ENCODE measurements around the gene CYP3A5. TPM values are rescaled to one million over a fixed set of nuclear protein-coding genes. Genes with fewer than 3 reads are reported as not detected.

CYP3A5 gene
- total and polyA plus RNA-seq, 9 of the 15 experiments (the other 6 are each of a cell fraction or from before 2014, with no cell fraction given): 0.73 to 2.8 (median 1.5) TPM

DNA sequence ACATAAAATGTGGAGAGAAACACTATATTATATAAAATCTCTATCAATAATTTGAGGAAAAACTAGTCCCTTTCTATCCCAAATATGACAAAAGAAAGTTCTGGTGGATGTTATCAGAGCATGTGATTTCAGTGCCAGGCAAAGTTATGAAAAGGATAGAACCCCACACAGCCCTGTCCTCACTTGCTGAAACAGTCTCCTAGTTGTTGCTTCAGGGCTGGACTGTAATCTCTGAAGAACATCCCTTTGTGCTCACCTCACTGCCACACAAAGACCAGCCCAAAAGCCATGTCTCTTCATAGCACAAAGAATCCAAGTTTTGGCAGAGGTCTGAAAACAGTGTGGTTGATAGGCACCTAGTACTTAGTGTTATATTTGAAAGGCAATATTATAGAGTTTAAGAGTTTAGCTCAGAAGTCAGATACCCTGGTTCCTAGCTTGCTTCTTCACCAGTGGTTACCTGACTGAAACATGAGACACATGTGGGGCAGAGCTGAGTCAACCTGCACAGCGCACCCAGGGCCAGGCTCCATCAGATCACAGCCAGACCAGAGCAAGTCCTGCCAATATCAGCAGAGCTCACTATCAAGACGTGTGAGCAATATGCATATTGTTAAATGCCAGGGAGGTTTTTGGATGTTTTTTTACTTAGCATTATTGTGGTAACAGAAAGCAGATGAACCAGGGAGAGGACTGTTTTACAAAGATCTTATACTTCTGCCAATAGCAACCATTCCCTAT lies 30.2 kb upstream of the CYP3A5 start (continued):
- TF ChIP-seq, protein P1, sequence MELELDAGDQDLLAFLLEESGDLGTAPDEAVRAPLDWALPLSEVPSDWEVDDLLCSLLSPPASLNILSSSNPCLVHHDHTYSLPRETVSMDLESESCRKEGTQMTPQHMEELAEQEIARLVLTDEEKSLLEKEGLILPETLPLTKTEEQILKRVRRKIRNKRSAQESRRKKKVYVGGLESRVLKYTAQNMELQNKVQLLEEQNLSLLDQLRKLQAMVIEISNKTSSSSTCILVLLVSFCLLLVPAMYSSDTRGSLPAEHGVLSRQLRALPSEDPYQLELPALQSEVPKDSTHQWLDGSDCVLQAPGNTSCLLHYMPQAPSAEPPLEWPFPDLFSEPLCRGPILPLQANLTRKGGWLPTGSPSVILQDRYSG (tag; conservative IDR thresholded peaks at IDR 0.05; ENCODE audit: low read depth): no peak
- TF ChIP-seq, protein P2, sequence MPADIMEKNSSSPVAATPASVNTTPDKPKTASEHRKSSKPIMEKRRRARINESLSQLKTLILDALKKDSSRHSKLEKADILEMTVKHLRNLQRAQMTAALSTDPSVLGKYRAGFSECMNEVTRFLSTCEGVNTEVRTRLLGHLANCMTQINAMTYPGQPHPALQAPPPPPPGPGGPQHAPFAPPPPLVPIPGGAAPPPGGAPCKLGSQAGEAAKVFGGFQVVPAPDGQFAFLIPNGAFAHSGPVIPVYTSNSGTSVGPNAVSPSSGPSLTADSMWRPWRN (IDR thresholded peaks at IDR 0.05; ENCODE audit: low read depth): no peak

DNA sequence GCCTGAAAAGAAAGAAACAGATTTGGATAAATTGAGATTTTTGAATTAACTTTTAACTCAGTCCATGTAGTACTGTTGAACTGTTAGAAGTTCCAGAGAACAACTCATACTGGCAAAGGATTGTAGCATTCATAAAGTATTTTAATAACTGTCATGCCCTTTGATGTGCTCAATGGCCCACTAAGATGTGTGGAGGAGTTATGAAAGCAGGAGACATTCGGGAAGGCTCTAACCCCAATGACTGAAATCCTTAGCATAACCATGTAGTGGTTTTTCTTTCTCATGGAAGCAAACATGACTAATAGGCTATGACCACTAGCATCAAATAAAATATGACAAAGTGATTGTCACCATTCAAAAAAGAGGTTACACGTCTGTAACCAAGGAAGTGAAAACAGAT lies 29.5 kb upstream of the CYP3A5 start:
- in situ Hi-C loops (cut with MboI) (no loop called here), intact Hi-C loops (cut with micrococcal nuclease) (no loop called here)
- ATAC-seq (no peak), FAIRE-seq (no peak), DNase-seq (ENCODE audit: extremely low read depth in 1 of 4, low spot score in 3 of 4) (no peak)
- Histone ChIP-seq H3K4me3 (no peak overlapping the region), H3K9me3 (replicated peaks; ENCODE audit: control insufficient read depth, insufficient read depth, low read depth, low read length) (no peaks in the 10 kb centered on the region), H3K4me2 (ENCODE audit: insufficient read depth, low read length) (no peak overlapping the region), H3K9ac (ENCODE audit: insufficient read depth in 1 of 2, low read depth in 2 of 2, low read length in 2 of 2) (no peak overlapping the region), H2AFZ (ENCODE audit: low read depth, low read length) (no peak overlapping the region), H3K79me2 (ENCODE audit: control insufficient read depth, insufficient read depth, low read length) (no peaks in the 10 kb centered on the region), H3K4me1 (replicated peaks in 1 of 2; ENCODE audit: control insufficient read depth in 2 of 2, insufficient read depth in 2 of 2, low read length in 2 of 2) (peaks cover 3% of the 10 kb centered on the region in 2 experiments; a peak in 3 of 5 replicates), H3K27ac (ENCODE audit: extremely low read depth, low read depth, low read length) (no peak overlapping the region), H3K27me3 (ENCODE audit: control insufficient read depth in 2 of 2, insufficient read depth in 2 of 2, low read length in 2 of 2) (no peaks in the 10 kb centered on the region), H3K36me3 (ENCODE audit: control insufficient read depth, insufficient read depth, low read length) (no peaks in the 10 kb centered on the region), H3K9me1 (ENCODE audit: control insufficient read depth, insufficient read depth, low read length) (no peaks in the 10 kb centered on the region), H4K20me1 (replicated peaks; ENCODE audit: control insufficient read depth, insufficient read depth, low read length) (no peaks in the 10 kb centered on the region)
- POLR2A ChIA-PET: no interaction called here
- BruUV-seq (replicated peaks): no TSS peak
- CTCF ChIA-PET (ENCODE audit: low intra/inter-chr PET ratio): no interaction called here
- 33% methylated on average over 2 of the region's 2 CpGs for WGBS (ENCODE audit: insufficient coverage, low coverage, missing lambda C conversion rate)
- TF ChIP-seq NCOA4 (IDR thresholded peaks at IDR 0.05; ENCODE audit: partially characterized antibody): no peak
- no peak for TF ChIP-seq CREBBP (IDR thresholded peaks at IDR 0.05; ENCODE audit: low read depth, low read length)
- no peak for TF ChIP-seq PRPF4 (IDR thresholded peaks at IDR 0.05; ENCODE audit: insufficient read depth, low read depth, low read length, poor library complexity, severe bottlenecking)
- TF ChIP-seq, protein P3, sequence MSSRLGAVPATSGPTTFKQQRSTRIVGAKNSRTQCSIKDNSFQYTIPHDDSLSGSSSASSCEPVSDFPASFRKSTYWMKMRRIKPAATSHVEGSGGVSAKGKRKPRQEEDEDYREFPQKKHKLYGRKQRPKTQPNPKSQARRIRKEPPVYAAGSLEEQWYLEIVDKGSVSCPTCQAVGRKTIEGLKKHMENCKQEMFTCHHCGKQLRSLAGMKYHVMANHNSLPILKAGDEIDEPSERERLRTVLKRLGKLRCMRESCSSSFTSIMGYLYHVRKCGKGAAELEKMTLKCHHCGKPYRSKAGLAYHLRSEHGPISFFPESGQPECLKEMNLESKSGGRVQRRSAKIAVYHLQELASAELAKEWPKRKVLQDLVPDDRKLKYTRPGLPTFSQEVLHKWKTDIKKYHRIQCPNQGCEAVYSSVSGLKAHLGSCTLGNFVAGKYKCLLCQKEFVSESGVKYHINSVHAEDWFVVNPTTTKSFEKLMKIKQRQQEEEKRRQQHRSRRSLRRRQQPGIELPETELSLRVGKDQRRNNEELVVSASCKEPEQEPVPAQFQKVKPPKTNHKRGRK (tag; IDR thresholded peaks at IDR 0.05): no peak
- no peak for TF ChIP-seq HDAC8 (tag; IDR thresholded peaks at IDR 0.05)
- no peak for TF ChIP-seq CBX3 (IDR thresholded peaks at IDR 0.05; ENCODE audit: borderline replicate concordance in 1 of 2, low read length in 2 of 2)
- no peak for TF ChIP-seq THRAP3 (IDR thresholded peaks at IDR 0.05; ENCODE audit: borderline replicate concordance)
- TF ChIP-seq POU5F1 (IDR thresholded peaks at IDR 0.05; ENCODE audit: borderline replicate concordance, low read depth, low read length, partially characterized antibody): no peak
- TF ChIP-seq ZNF717 (CRISPR knock-in tag; IDR thresholded peaks at IDR 0.05): no peak
- TF ChIP-seq, protein P4, sequence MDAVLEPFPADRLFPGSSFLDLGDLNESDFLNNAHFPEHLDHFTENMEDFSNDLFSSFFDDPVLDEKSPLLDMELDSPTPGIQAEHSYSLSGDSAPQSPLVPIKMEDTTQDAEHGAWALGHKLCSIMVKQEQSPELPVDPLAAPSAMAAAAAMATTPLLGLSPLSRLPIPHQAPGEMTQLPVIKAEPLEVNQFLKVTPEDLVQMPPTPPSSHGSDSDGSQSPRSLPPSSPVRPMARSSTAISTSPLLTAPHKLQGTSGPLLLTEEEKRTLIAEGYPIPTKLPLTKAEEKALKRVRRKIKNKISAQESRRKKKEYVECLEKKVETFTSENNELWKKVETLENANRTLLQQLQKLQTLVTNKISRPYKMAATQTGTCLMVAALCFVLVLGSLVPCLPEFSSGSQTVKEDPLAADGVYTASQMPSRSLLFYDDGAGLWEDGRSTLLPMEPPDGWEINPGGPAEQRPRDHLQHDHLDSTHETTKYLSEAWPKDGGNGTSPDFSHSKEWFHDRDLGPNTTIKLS (IDR thresholded peaks at IDR 0.05; ENCODE audit: borderline replicate concordance, low read depth): no peak
- TF ChIP-seq ZNF830 (CRISPR knock-in tag; IDR thresholded peaks at IDR 0.05): no peak
- TF ChIP-seq HMBOX1 (IDR thresholded peaks at IDR 0.05): no peak

Data from K562 (cell line).